Ishikawa (cell line): ENCODE measurements around the gene OR1D5.

Experiments used
- CEBPB ChIP-seq: IDR thresholded peaks from 2 replicates; pipeline ENCODE4 v1.6.1; 2012
- EGR1 ChIP-seq: IDR thresholded peaks from 2 replicates; pipeline ENCODE4 v1.6.1; 2012
- EP300 ChIP-seq: IDR thresholded peaks from 2 replicates; pipeline ENCODE4 v1.6.1; 2012; ENCODE audit warnings: borderline replicate concordance
- NFIC ChIP-seq: IDR thresholded peaks from 2 replicates; pipeline ENCODE4 v1.6.1; 2012
- RAD21 ChIP-seq: IDR thresholded peaks from 2 replicates; pipeline ENCODE4 v1.6.1; 2012; ENCODE audit warnings: low read depth
- REST ChIP-seq: IDR thresholded peaks from 2 replicates; pipeline ENCODE4 v1.6.1; 2012; ENCODE audit warnings: low read depth, mild to moderate bottlenecking
- TCF12 ChIP-seq: IDR thresholded peaks from 2 replicates; pipeline ENCODE4 v1.6.1; 2012; ENCODE audit warnings: low read depth
- TEAD4 ChIP-seq: IDR thresholded peaks from 2 replicates; pipeline ENCODE4 v1.6.1; 2012

- TF ChIP-seq EP300 (no peak), RAD21 (no peak), TEAD4 (no peak), CEBPB (no peak), EGR1 (no peak), REST (no peak), NFIC (no peak), TCF12 (no peak)
Observed at GRCh38 chr17:3017936-3018335, 45.5 kb downstream of the OR1D5 start.
